ENCODE measurements around the gene FILIP1L. TPM values are rescaled to one million over a fixed set of nuclear protein-coding genes. Genes with fewer than 3 reads are reported as not detected.

FILIP1L gene
- total RNA-seq, 2 donors from 2014 or later = 97.0 to 112 TPM

DNA sequence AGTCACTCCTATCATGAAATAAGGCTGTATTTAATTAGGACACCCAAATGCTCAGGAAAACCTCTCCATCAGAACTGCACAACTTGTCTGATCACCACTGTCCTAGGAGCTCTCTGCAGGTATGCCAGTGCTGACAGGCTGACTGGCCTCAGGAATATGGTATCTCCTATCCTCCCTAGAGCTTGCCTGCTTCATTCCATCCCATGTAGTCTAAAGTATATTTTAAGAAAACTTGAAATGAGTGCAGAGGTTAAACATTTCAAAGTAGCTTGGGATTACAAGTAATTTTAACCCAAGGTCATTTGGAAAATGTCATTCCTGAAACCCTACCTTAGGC lies 23.7 kb downstream of the FILIP1L start:
- peaks cover 0 to 24% of the 10 kb centered on the region in 2 donors for H3K4me1 ChIP-seq
- no peak overlapping the region for H3K27ac ChIP-seq
- no peaks in the 10 kb centered on the region for H3K36me3 ChIP-seq
- H3K27me3 ChIP-seq = no peaks in the 10 kb centered on the region
- no peaks in the 10 kb centered on the region for H3K9me3 ChIP-seq
- TF ChIP-seq CTCF (IDR thresholded peaks at IDR 0.05) = no peak
- DNase-seq (ENCODE audit: low spot score) = no peak
- no peak overlapping the region for H3K4me3 ChIP-seq

- Histone ChIP-seq H3K27ac (no peak overlapping the region), H3K9me3 (no peaks in the 10 kb centered on the region), H3K27me3 (no peaks in the 10 kb centered on the region), H3K36me3 (no peaks in the 10 kb centered on the region), H3K4me3 (no peak overlapping the region), H3K4me1 (peaks cover 0 to 30% of the 10 kb centered on the region in 2 donors)
- peak in 1 of 2 donors; percentile 50 for TF ChIP-seq CTCF (IDR thresholded peaks at IDR 0.05)
- DNase-seq (ENCODE audit: low spot score) = no peak
These were observed 24.3 kb downstream of the FILIP1L start for GRCh38 chr3:100089812-100090668.

DNA sequence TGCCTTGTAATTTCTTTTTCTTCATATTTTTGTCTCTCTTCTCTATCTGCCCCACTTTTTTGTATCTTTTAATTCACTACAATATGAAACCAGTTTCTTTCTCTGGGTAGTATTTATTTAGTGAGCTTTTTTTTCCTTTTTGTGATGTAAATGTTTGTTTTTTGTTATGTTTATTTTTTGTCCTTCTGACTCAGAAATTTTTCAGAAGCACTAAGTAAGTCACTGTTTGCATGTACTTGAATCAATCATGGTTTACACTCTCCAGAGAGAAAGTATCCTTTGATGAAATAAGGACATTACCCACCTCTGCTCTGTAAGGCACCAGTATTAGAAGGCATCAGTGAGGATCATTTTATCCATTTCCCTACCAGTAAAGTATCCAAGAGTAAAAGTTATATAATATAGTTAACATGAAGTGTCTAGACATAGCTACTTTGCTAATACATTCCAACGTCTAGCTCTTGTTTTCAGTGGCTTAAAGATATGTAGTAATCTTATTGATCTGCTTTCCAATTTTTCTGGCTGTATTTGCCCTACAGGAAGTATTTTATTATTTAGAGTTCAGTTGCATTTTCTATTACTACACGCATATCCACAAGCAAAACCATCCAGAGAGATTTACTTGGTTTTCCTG lies 25.4 kb downstream of the FILIP1L start:
- H3K4me1 ChIP-seq = peaks cover 0 to 30% of the 10 kb centered on the region in 2 donors
- no peak for TF ChIP-seq CTCF (IDR thresholded peaks at IDR 0.05)
- no peak overlapping the region for H3K27ac ChIP-seq

GRCh38 chr3:100087198-100087597 lies 27.1 kb downstream of the FILIP1L start:
- no peak for TF ChIP-seq CTCF (IDR thresholded peaks at IDR 0.05)
- H3K27me3 ChIP-seq = no peaks in the 10 kb centered on the region
- H3K36me3 ChIP-seq = no peaks in the 10 kb centered on the region
- no peak for DNase-seq (ENCODE audit: low spot score)
- H3K4me3 ChIP-seq = no peak overlapping the region
- peaks cover 0 to 33% of the 10 kb centered on the region in 2 donors for H3K4me1 ChIP-seq
- H3K9me3 ChIP-seq = no peaks in the 10 kb centered on the region
- peak overlapping the region in 1 of 2 donors; percentile 11 for H3K27ac ChIP-seq

More for the DNA sequence above, 25.4 kb downstream of the FILIP1L start:
- Histone ChIP-seq H3K9me3 (no peaks in the 10 kb centered on the region), H3K36me3 (no peaks in the 10 kb centered on the region), H3K4me3 (no peak overlapping the region), H3K27me3 (no peaks in the 10 kb centered on the region)
- no peak for DNase-seq (ENCODE audit: low spot score)

DNA sequence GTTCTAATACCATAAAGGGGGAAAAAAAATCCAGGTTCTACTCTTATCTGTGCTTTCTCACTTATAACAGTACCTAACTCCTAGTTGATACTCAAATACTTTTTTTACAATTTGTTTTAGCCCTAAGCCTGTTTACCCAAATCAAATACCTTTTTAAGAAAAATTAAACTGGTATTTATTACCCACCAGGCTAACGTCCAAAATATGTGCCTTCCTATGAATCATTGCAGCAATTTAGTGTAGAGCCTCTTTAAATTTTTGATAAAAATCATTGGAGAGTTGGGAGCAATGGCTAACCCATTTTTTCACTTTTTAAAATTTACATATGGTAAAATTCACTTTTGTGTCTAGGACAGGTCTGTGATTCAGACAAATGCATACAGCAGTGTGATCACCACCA lies 27.9 kb downstream of the FILIP1L start:
- Histone ChIP-seq H3K36me3 (no peaks in the 10 kb centered on the region), H3K27me3 (no peaks in the 10 kb centered on the region), H3K27ac (peak overlapping the region; percentile 4 to 8), H3K4me1 (peaks cover 0 to 33% of the 10 kb centered on the region in 2 donors), H3K4me3 (no peak overlapping the region), H3K9me3 (no peaks in the 10 kb centered on the region)
- TF ChIP-seq CTCF (IDR thresholded peaks at IDR 0.05) = no peak
- DNase-seq (ENCODE audit: low spot score) = no peak

Measured in right atrium auricular region (tissue), 2 donors.